ENCODE results near the gene DLG2.

DNA sequence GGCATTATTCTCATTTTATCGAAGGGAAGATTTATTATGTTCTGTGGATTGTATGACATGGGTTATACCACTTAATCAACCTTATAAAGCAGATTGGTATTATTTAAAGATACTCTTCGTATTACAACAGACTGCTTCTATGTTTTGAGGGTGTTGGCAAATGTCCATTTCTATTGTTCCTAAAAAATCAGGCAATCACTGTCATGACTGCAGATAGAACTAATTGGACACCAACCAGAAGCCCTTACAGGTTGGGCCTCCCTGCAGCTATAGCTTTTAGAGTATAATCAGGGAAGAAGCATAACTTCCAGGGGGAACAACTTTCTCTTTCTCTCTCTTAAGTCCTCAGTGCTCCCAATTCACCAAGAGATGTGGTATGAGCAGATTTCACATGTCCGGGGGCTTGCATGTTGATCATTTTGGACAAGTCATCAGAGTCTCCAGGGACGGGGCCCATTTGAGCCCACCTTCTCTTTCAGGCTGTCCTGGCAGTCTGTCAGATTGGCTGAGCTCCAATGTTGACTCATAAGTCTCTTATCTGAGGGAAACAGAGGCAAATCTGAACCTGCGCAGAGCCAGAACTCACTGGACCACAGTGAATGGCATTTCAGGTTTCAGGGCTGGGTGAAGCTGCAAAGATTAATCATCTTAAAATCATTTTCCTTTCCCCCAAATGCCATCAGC, 2077.0 kb downstream of the DLG2 start:
- TF ChIP-seq, protein P1, sequence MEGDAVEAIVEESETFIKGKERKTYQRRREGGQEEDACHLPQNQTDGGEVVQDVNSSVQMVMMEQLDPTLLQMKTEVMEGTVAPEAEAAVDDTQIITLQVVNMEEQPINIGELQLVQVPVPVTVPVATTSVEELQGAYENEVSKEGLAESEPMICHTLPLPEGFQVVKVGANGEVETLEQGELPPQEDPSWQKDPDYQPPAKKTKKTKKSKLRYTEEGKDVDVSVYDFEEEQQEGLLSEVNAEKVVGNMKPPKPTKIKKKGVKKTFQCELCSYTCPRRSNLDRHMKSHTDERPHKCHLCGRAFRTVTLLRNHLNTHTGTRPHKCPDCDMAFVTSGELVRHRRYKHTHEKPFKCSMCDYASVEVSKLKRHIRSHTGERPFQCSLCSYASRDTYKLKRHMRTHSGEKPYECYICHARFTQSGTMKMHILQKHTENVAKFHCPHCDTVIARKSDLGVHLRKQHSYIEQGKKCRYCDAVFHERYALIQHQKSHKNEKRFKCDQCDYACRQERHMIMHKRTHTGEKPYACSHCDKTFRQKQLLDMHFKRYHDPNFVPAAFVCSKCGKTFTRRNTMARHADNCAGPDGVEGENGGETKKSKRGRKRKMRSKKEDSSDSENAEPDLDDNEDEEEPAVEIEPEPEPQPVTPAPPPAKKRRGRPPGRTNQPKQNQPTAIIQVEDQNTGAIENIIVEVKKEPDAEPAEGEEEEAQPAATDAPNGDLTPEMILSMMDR (IDR thresholded peaks at IDR 0.05; ENCODE audit: low read depth, low read length), result no peak
- TF ChIP-seq EZH2phosphoT487 (IDR thresholded peaks at IDR 0.05; ENCODE audit: low read depth), result no peak
